NCI-H748 (cell line): Measurements from ENCODE around the gene IFT20.
"Not testable (repeated sequence)": the region's sequence is repeated elsewhere in the genome, so short reads cannot be mapped to it uniquely, and the experiment has no call there.

ENCODE experiments used
- DNase-seq: peaks from one replicate; lab custom pipeline; 2025; ENCODE audit not compliant: unreplicated experiment; lab: John Stamatoyannopoulos, UW

The IFT20 gene

DNA sequence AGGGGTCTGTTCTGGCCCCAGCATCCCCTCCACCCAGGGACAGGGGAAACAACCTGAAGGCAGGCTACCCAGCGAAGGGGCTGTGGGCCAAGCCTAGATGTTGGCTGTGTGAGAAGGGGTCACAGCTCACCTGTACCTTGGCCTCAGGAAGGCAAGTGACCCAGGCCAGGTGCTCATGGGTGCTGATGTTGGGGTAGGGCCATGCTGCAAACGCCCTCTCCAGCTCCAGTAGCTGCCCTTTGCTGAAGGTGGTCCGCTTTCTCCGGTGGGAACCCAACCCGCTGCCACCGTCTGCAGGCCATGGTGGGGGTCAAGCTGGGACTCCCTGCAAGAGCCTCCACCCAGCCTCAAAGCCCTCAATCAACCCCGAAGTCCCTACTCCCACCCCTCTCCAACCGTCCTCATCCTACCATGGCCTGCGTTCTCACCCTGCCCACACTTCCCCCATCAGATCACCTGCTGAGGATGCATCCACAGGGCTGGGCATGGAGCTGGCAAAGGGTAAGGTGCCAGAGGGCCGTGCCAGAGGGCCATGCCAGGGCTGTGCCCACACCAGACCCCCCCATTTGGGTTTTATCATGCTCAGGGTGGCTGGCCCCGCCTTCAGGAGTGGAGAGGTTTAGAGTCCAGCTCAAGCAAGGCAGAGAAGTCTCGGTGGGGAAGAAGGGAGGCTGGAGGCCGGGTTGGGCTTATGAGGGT, 29.5 kb upstream of the IFT20 start, which contains the start of gene SEBOX:
Gene SEBOX, minus strand, starts transcription at position 535 of the 699 bp plus-strand sequence. Its CDS starts 48 bp downstream, at position 487.
- DNase-seq, result no peak

GRCh38 chr17:28363776-28364650, 28.7 kb upstream of the IFT20 start:
- DNase-seq, result no peak

- no peak for DNase-seq
Measured at GRCh38 chr17:28363186-28363585, 27.9 kb upstream of the IFT20 start.

- DNase-seq, result no peak
Measured at GRCh38 chr17:28357901-28358197, 22.6 kb upstream of the IFT20 start.

DNA sequence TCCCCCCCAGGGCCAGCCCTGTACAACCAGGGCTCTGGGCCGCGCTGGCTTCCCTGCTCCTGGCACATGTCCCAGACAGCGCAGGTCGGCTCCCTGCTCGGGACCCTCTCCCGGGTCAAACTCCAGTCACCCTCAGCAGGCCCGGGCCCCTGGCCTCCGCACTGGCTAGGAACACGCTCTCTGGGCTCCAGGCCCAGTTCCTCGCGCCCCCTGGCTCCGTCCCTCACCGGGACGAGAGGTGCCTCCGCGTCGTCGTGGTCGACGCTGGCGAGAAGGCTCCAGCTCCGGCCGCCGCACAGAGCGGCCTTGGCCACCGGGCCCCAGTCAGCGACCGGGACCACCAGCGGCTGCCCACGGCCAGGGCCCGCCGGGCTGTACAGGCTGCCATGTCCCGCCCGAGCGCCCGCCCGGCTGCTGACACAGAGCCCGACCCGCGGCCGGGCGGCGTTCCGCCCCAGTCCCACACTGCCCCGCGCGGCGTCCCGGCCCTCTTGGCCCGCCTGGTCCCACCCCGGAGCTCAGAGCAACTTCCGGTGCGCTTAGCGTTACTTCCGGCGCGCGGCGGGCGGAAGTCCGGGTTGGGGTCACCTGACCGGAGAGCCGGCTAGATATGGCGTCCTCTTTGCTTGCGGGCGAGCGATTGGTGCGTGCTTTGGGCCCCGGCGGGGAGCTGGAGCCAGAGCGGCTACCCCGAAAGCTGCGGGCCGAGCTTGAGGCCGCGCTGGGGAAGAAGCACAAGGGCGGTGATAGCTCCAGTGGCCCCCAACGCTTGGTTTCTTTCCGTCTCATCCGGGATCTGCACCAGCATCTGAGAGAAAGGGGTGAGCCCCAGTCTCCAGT, 22.0 kb upstream of the IFT20 start, which contains the start of gene POLDIP2:
Gene POLDIP2, minus strand, starts transcription at position 467 of the 840 bp plus-strand sequence. Its CDS starts 79 bp downstream, at position 388.
- DNase-seq, result peak; percentile 97

DNA sequence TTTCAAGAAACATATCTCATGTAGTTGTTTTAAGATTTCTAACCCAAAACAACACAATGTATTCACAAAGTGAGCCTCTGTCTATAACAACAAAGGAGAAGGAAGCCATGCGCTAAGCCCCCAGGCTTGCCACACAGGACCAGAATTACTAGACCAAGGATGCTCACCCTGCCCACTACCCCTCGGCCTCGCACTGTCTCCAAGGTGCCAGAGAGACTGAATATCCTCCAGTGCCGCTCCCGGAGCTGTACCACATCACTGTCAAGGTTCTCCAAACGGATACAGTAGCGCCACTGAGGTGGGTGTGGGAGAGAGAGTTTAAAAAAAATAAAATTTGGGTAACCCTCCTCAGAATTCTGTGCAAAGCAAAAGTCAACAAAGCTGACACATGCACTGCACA, 15.0 kb upstream of the IFT20 start:
- no peak for DNase-seq

GRCh38 chr17:28348979-28349378, 13.7 kb upstream of the IFT20 start:
- no peak for DNase-seq

- no peak for DNase-seq
Measured at GRCh38 chr17:28347261-28347891, 12.1 kb upstream of the IFT20 start.

- peak; percentile 11 for DNase-seq
Measured at GRCh38 chr17:28346746-28347246, 11.5 kb upstream of the IFT20 start.

GRCh38 chr17:28346199-28346580, 10.9 kb upstream of the IFT20 start:
- DNase-seq, result no peak

DNA sequence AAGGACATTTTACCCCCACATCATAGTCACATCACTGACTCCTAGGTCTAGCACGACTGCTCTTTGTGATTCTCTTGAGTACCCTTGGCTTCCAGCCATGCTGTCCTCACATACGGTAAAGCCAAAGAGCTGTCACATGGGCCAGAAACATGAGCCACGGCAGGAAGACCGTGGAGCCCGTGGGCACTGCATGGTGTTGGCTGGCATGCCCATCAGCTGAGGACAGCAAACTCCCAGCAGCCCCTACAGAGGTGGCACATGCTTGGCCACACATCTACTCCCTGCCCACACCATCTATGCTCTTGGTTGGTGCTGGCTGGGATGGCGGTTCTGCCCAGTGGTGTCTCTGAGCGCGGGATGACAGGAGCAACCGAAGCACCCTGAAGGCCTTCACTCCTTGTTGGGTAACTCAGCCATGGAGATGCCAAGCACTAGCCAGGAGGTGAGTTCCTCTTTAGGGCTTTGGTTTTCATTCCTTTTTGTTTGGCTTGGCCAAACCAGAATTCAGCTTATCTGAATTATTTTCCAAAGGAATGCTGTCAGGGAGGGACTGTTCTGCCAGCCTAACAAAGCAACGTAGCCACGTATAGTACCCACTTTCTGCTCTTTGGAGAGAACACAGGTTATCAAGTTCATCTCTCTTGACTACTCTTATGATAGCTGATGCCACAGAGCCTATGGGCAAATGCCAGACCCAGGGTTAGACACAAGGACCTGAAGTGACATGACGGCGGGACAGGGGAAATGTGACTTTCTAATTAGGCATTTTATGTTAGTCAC, 10.3 kb upstream of the IFT20 start:
- no peak for DNase-seq

- DNase-seq, result no peak
Measured at GRCh38 chr17:28344435-28344901, 9.2 kb upstream of the IFT20 start.

GRCh38 chr17:28344011-28344410, 8.7 kb upstream of the IFT20 start:
- DNase-seq, result no peak

DNA sequence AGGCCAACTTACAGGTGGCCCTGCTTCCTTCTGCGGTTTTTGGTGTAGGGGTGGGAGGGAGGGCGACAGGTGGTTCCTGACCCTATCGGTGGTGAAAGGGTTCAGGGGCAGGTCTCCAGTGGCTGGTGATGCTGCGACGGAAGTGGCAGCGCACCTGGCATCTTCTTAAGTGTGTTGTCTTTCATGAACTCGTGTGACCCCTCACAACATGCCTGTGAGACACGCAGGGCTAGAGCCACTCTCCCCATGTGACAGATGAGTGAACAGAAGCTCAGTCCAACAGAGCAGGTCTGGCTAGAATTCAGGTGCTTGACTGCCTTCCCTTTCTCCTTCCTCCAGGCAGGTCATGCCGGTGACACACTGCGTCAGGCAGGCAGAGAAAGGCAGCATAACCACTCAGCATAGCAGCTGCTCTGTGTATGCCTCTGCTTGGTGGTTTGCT, 8.2 kb upstream of the IFT20 start:
- DNase-seq, result no peak

GRCh38 chr17:28342313-28342712, 7.0 kb upstream of the IFT20 start:
- no peak for DNase-seq

GRCh38 chr17:28341516-28341915, 6.2 kb upstream of the IFT20 start:
- DNase-seq, result no peak

DNA sequence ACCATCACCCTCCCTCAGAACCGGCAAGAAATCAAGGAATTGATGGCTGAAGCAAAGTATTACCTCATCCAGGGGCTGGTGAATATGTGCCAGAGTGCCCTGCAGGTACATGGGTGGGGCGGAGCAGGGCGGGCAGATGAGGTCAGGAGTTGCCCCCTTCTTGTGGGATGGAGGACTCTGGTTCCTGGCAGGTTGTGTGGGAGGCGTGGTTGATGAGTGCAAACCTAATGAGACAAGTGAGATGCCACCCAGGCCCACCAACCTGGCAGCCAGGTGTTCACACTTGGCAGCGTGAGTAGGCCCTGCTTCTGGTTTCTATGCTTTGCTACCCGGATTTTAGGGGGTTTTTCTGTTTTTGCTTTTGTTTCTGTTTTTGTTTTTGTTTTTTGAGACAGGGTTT, 5.1 kb upstream of the IFT20 start:
- DNase-seq, result no peak

- no peak for DNase-seq
Measured at GRCh38 chr17:28339431-28339830, 4.2 kb upstream of the IFT20 start.

DNA sequence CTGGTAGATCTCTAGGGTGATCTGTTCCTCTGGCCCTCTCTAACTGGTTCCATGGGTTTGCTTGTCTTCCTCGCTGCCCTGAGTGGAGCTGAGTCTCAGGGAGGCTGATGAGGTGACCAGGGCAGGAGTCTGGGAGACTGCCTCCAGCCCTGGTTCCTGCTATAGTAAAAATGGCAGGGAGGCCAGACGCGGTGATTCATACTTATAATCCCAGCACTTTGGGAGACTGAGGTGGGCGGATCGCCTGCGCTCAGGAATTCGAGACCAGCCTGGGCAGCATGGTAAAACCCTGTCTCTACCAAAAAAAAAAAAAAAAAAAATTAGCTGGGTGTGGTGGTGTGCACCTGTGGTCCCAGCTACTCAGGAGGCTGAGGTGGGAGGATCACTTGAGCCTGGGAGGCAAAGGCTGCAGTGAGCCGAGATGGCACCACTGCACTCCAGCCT, 3.5 kb upstream of the IFT20 start:
- DNase-seq, result not testable (repeated sequence)
